ENCODE measurements around the gene PRRC2B.

The PRRC2B gene

GRCh38 chr9:131476777-131477345, 83.0 kb downstream of the PRRC2B start:
- H3K4me1 ChIP-seq (ENCODE audit: control insufficient read depth, insufficient read depth, low read length), result no peaks in the 10 kb centered on the region
- no peak overlapping the region for H3K27ac ChIP-seq (ENCODE audit: insufficient read depth, low read depth, low read length, poor library complexity, severe bottlenecking)
- H3K27me3 ChIP-seq (ENCODE audit: control insufficient read depth, insufficient read depth, low read length, poor library complexity, severe bottlenecking), result no peaks in the 10 kb centered on the region
- WGBS, 2 experiments, result 95 to 96% methylated on average over 18 of the region's 18 CpGs
- H3K9me3 ChIP-seq (ENCODE audit: control insufficient read depth, low read length), result no peaks in the 10 kb centered on the region
- H3K4me3 ChIP-seq (ENCODE audit: insufficient read depth, low read depth, low read length), result no peak overlapping the region
- H3K36me3 ChIP-seq (ENCODE audit: control insufficient read depth, insufficient read depth, low read length), result peaks cover 80% of the 10 kb centered on the region

- 94 to 95% methylated on average over 11 of the region's 11 CpGs for WGBS, 2 experiments
- Histone ChIP-seq H3K27ac (ENCODE audit: insufficient read depth, low read depth, low read length, poor library complexity, severe bottlenecking) (no peak overlapping the region), H3K36me3 (ENCODE audit: control insufficient read depth, insufficient read depth, low read length) (peaks cover 82% of the 10 kb centered on the region)
Observed at GRCh38 chr9:131477367-131477766, 83.5 kb downstream of the PRRC2B start.

GRCh38 chr9:131477816-131478419, 84.0 kb downstream of the PRRC2B start:
- Histone ChIP-seq H3K27ac (ENCODE audit: insufficient read depth, low read depth, low read length, poor library complexity, severe bottlenecking) (no peak overlapping the region), H3K4me1 (ENCODE audit: control insufficient read depth, insufficient read depth, low read length) (no peaks in the 10 kb centered on the region), H3K27me3 (ENCODE audit: control insufficient read depth, insufficient read depth, low read length, poor library complexity, severe bottlenecking) (no peaks in the 10 kb centered on the region), H3K36me3 (ENCODE audit: control insufficient read depth, insufficient read depth, low read length) (peaks cover 86% of the 10 kb centered on the region), H3K4me3 (ENCODE audit: insufficient read depth, low read depth, low read length) (no peak overlapping the region), H3K9me3 (ENCODE audit: control insufficient read depth, low read length) (no peaks in the 10 kb centered on the region)
- WGBS, 2 experiments, result 92% methylated on average over 19 of the region's 19 CpGs

More at GRCh38 chr9:131477367-131477766, 83.5 kb downstream of the PRRC2B start:
- no peaks in the 10 kb centered on the region for H3K9me3 ChIP-seq (ENCODE audit: control insufficient read depth, low read length)
- no peaks in the 10 kb centered on the region for H3K27me3 ChIP-seq (ENCODE audit: control insufficient read depth, insufficient read depth, low read length, poor library complexity, severe bottlenecking)
- H3K4me3 ChIP-seq (ENCODE audit: insufficient read depth, low read depth, low read length), result no peak overlapping the region
- no peaks in the 10 kb centered on the region for H3K4me1 ChIP-seq (ENCODE audit: control insufficient read depth, insufficient read depth, low read length)

- Histone ChIP-seq H3K36me3 (ENCODE audit: control insufficient read depth, insufficient read depth, low read length) (peaks cover 85% of the 10 kb centered on the region), H3K9me3 (ENCODE audit: control insufficient read depth, low read length) (no peaks in the 10 kb centered on the region), H3K27ac (ENCODE audit: insufficient read depth, low read depth, low read length, poor library complexity, severe bottlenecking) (no peak overlapping the region), H3K27me3 (ENCODE audit: control insufficient read depth, insufficient read depth, low read length, poor library complexity, severe bottlenecking) (no peaks in the 10 kb centered on the region), H3K4me1 (ENCODE audit: control insufficient read depth, insufficient read depth, low read length) (no peaks in the 10 kb centered on the region), H3K4me3 (ENCODE audit: insufficient read depth, low read depth, low read length) (no peak overlapping the region)
- 73 to 76% methylated on average over 12 of the region's 12 CpGs for whole genome bisulfite sequencing, 2 experiments
Observed at GRCh38 chr9:131478421-131478868, 84.6 kb downstream of the PRRC2B start.

- Histone ChIP-seq H3K4me3 (ENCODE audit: insufficient read depth, low read depth, low read length) (no peak overlapping the region), H3K27me3 (ENCODE audit: control insufficient read depth, insufficient read depth, low read length, poor library complexity, severe bottlenecking) (no peaks in the 10 kb centered on the region), H3K27ac (ENCODE audit: insufficient read depth, low read depth, low read length, poor library complexity, severe bottlenecking) (no peak overlapping the region), H3K36me3 (ENCODE audit: control insufficient read depth, insufficient read depth, low read length) (peaks cover 84% of the 10 kb centered on the region), H3K4me1 (ENCODE audit: control insufficient read depth, insufficient read depth, low read length) (no peaks in the 10 kb centered on the region), H3K9me3 (ENCODE audit: control insufficient read depth, low read length) (no peaks in the 10 kb centered on the region)
- 96 to 97% methylated on average over 10 of the region's 10 CpGs for WGBS, 2 experiments
Observed at GRCh38 chr9:131478911-131479310, 85.0 kb downstream of the PRRC2B start.

- no peak overlapping the region for H3K27ac ChIP-seq (ENCODE audit: insufficient read depth, low read depth, low read length, poor library complexity, severe bottlenecking)
- 94 to 100% methylated on average over 1 of the region's 1 CpG for WGBS, 2 experiments
- H3K36me3 ChIP-seq (ENCODE audit: control insufficient read depth, insufficient read depth, low read length), result peaks cover 85% of the 10 kb centered on the region
- H3K4me1 ChIP-seq (ENCODE audit: control insufficient read depth, insufficient read depth, low read length), result no peaks in the 10 kb centered on the region
- H3K4me3 ChIP-seq (ENCODE audit: insufficient read depth, low read depth, low read length), result no peak overlapping the region
- H3K9me3 ChIP-seq (ENCODE audit: control insufficient read depth, low read length), result no peaks in the 10 kb centered on the region
- H3K27me3 ChIP-seq (ENCODE audit: control insufficient read depth, insufficient read depth, low read length, poor library complexity, severe bottlenecking), result no peaks in the 10 kb centered on the region
Observed at GRCh38 chr9:131480258-131480657, 86.4 kb downstream of the PRRC2B start.

GRCh38 chr9:131481441-131482342, 87.8 kb downstream of the PRRC2B start:
- Histone ChIP-seq H3K36me3 (ENCODE audit: control insufficient read depth, insufficient read depth, low read length) (peaks cover 83% of the 10 kb centered on the region), H3K9me3 (ENCODE audit: control insufficient read depth, low read length) (no peaks in the 10 kb centered on the region), H3K4me3 (ENCODE audit: insufficient read depth, low read depth, low read length) (no peak overlapping the region), H3K4me1 (ENCODE audit: control insufficient read depth, insufficient read depth, low read length) (no peaks in the 10 kb centered on the region), H3K27me3 (ENCODE audit: control insufficient read depth, insufficient read depth, low read length, poor library complexity, severe bottlenecking) (no peaks in the 10 kb centered on the region), H3K27ac (ENCODE audit: insufficient read depth, low read depth, low read length, poor library complexity, severe bottlenecking) (no peak overlapping the region)
- WGBS, 2 experiments, result 96 to 97% methylated on average over 19 of the region's 19 CpGs

- no peak overlapping the region for H3K4me3 ChIP-seq (ENCODE audit: insufficient read depth, low read depth, low read length)
- no peak overlapping the region for H3K27ac ChIP-seq (ENCODE audit: insufficient read depth, low read depth, low read length, poor library complexity, severe bottlenecking)
- H3K36me3 ChIP-seq (ENCODE audit: control insufficient read depth, insufficient read depth, low read length), result peaks cover 81% of the 10 kb centered on the region
- no peaks in the 10 kb centered on the region for H3K4me1 ChIP-seq (ENCODE audit: control insufficient read depth, insufficient read depth, low read length)
- 96% methylated on average over 24 of the region's 24 CpGs for WGBS, 2 experiments
- no peaks in the 10 kb centered on the region for H3K27me3 ChIP-seq (ENCODE audit: control insufficient read depth, insufficient read depth, low read length, poor library complexity, severe bottlenecking)
- no peaks in the 10 kb centered on the region for H3K9me3 ChIP-seq (ENCODE audit: control insufficient read depth, low read length)
Observed at GRCh38 chr9:131482343-131483006, 88.6 kb downstream of the PRRC2B start.

- WGBS, 2 experiments, result 90 to 92% methylated on average over 9 of the region's 9 CpGs
- Histone ChIP-seq H3K27ac (ENCODE audit: insufficient read depth, low read depth, low read length, poor library complexity, severe bottlenecking) (no peak overlapping the region), H3K9me3 (ENCODE audit: control insufficient read depth, low read length) (no peaks in the 10 kb centered on the region), H3K4me1 (ENCODE audit: control insufficient read depth, insufficient read depth, low read length) (no peaks in the 10 kb centered on the region), H3K36me3 (ENCODE audit: control insufficient read depth, insufficient read depth, low read length) (peaks cover 85% of the 10 kb centered on the region), H3K4me3 (ENCODE audit: insufficient read depth, low read depth, low read length) (no peak overlapping the region), H3K27me3 (ENCODE audit: control insufficient read depth, insufficient read depth, low read length, poor library complexity, severe bottlenecking) (no peaks in the 10 kb centered on the region)
Observed at GRCh38 chr9:131483319-131484050, 89.6 kb downstream of the PRRC2B start.

Measured in ectodermal cell (in vitro differentiated cells).